CD4-positive, alpha-beta T cell treated with Interleukin-4 for 1 hour (primary cell): ENCODE results near the gene FAM241A.
"Not testable (repeated sequence)": the region's sequence is repeated elsewhere in the genome, so short reads cannot be mapped to it uniquely, and the experiment has no call there.

ENCODE experiments used
- DNase-seq, 2 donors: peaks; one replicate each; pipeline ENCODE4 v3.0.0-alpha.2; 2020 to 2022

The FAM241A gene

GRCh38 chr4:112175840-112176239 is 30.6 kb downstream of the FAM241A start:
- no peak for DNase-seq

- DNase-seq, result no peak
Observed at GRCh38 chr4:112176596-112176995, 31.3 kb downstream of the FAM241A start.

GRCh38 chr4:112178741-112179140 is 33.5 kb downstream of the FAM241A start:
- not testable (repeated sequence) for DNase-seq

GRCh38 chr4:112181358-112182000 is 36.2 kb downstream of the FAM241A start:
- DNase-seq, result no peak

GRCh38 chr4:112182604-112183003 is 37.4 kb downstream of the FAM241A start:
- DNase-seq, result no peak

GRCh38 chr4:112183252-112183651 is 38.0 kb downstream of the FAM241A start:
- DNase-seq, result peak in 1 of 2 donors; percentile 49

- DNase-seq, result no peak
Observed at GRCh38 chr4:112184438-112184837, 39.2 kb downstream of the FAM241A start.

- no peak for DNase-seq
Observed at GRCh38 chr4:112185334-112185733, 40.1 kb downstream of the FAM241A start.

GRCh38 chr4:112185740-112186670 is 40.8 kb downstream of the FAM241A start:
- no peak for DNase-seq

GRCh38 chr4:112189754-112190153 is 44.5 kb downstream of the FAM241A start:
- no peak for DNase-seq

GRCh38 chr4:112190684-112191083 is 45.4 kb downstream of the FAM241A start:
- DNase-seq, result no peak

- DNase-seq, result no peak
Observed at GRCh38 chr4:112196461-112196860, 51.2 kb downstream of the FAM241A start.

- DNase-seq, result no peak
Observed at GRCh38 chr4:112199041-112199440, 53.8 kb downstream of the FAM241A start.

GRCh38 chr4:112201915-112202505 is 56.8 kb downstream of the FAM241A start:
- no peak for DNase-seq

- no peak for DNase-seq
Observed at GRCh38 chr4:112203593-112203992, 58.3 kb downstream of the FAM241A start.

GRCh38 chr4:112206431-112206830 is 61.2 kb downstream of the FAM241A start:
- no peak for DNase-seq

- not testable (repeated sequence) for DNase-seq
Observed at GRCh38 chr4:112208137-112209095, 63.2 kb downstream of the FAM241A start.

- no peak for DNase-seq
Observed at GRCh38 chr4:112210777-112211176, 65.5 kb downstream of the FAM241A start.

- no peak for DNase-seq
Observed at GRCh38 chr4:112213091-112213490, 67.8 kb downstream of the FAM241A start.

- no peak for DNase-seq
Observed at GRCh38 chr4:112213856-112214255, 68.6 kb downstream of the FAM241A start.

- DNase-seq, result peak in 1 of 2 donors; percentile 47
Observed at GRCh38 chr4:112214390-112215264, 69.4 kb downstream of the FAM241A start.
